HG03378 (cell line): ENCODE data around the gene FAM9C.
"Not testable (repeated sequence)": the region's sequence is repeated elsewhere in the genome, so short reads cannot be mapped to it uniquely, and the experiment has no call there.

Source experiments
- ATAC-seq: cut with Tn5 transposase; IDR thresholded peaks from one replicate; pipeline ENCODE4 v1.9.1; 2021; ENCODE audit warnings: mild to moderate bottlenecking, moderate library complexity; ENCODE audit not compliant: unreplicated experiment

The FAM9C gene

GRCh38 chrX:13044441-13044840 lies at the start of gene FAM9C:
TSS of gene FAM9C (minus strand) at chrX:13044620. CDS start at chrX:13043789, 831 bp downstream.
- no peak for ATAC-seq

- no peak for ATAC-seq
Observed at GRCh38 chrX:13093529-13094140, 49.2 kb upstream of the FAM9C start.

- peak; percentile 59 for ATAC-seq
Observed at GRCh38 chrX:13092455-13092941, 48.1 kb upstream of the FAM9C start.

- ATAC-seq = no peak
Observed at GRCh38 chrX:13091111-13091765, 46.8 kb upstream of the FAM9C start.

GRCh38 chrX:13090339-13091110 lies 46.1 kb upstream of the FAM9C start:
- ATAC-seq = no peak

- no peak for ATAC-seq
Observed at GRCh38 chrX:13090027-13090338, 45.6 kb upstream of the FAM9C start.

GRCh38 chrX:13088156-13088487 lies 43.7 kb upstream of the FAM9C start:
- no peak for ATAC-seq

GRCh38 chrX:13087322-13088155 lies 43.1 kb upstream of the FAM9C start:
- peak; percentile 79 for ATAC-seq

- ATAC-seq = not testable (repeated sequence)
Observed at GRCh38 chrX:13086793-13087321, 42.4 kb upstream of the FAM9C start.

- no peak for ATAC-seq
Observed at GRCh38 chrX:13086076-13086475, 41.7 kb upstream of the FAM9C start.

- no peak for ATAC-seq
Observed at GRCh38 chrX:13085526-13085925, 41.1 kb upstream of the FAM9C start.

GRCh38 chrX:13084611-13085010 lies 40.2 kb upstream of the FAM9C start:
- no peak for ATAC-seq

GRCh38 chrX:13083755-13084326 lies 39.4 kb upstream of the FAM9C start:
- not testable (repeated sequence) for ATAC-seq

GRCh38 chrX:13082206-13083065 lies 38.0 kb upstream of the FAM9C start:
- ATAC-seq = no peak

GRCh38 chrX:13081395-13082205 lies 37.2 kb upstream of the FAM9C start:
- ATAC-seq = peak; percentile 47

GRCh38 chrX:13080128-13080795 lies 35.8 kb upstream of the FAM9C start:
- no peak for ATAC-seq

- ATAC-seq = no peak
Observed at GRCh38 chrX:13078739-13079444, 34.5 kb upstream of the FAM9C start.

GRCh38 chrX:13077168-13077567 lies 32.7 kb upstream of the FAM9C start:
- no peak for ATAC-seq
